IPS-15b (cell line): Measurements from ENCODE around the gene ARHGAP23.

Source experiments
- H3K27me3 ChIP-seq: one replicate; pipeline ENCODE4 v1.6.1; 2013; ENCODE audit warnings: low read length; ENCODE audit not compliant: control insufficient read depth, insufficient read depth
- H3K36me3 ChIP-seq: one replicate; pipeline ENCODE4 v1.6.1; 2013; ENCODE audit warnings: low read length; ENCODE audit not compliant: control insufficient read depth, insufficient read depth
- H3K4me1 ChIP-seq: one replicate; pipeline ENCODE4 v1.6.1; 2013; ENCODE audit warnings: mild to moderate bottlenecking, low read length; ENCODE audit not compliant: control insufficient read depth, insufficient read depth
- H3K4me3 ChIP-seq: one replicate; pipeline ENCODE4 v1.5.1; 2013; ENCODE audit warnings: low read depth, low read length
- H3K9ac ChIP-seq: one replicate; pipeline ENCODE4 v1.6.1; 2013; ENCODE audit warnings: low read depth, mild to moderate bottlenecking, low read length
- H3K9me3 ChIP-seq: one replicate; pipeline ENCODE4 v1.6.1; 2013; ENCODE audit warnings: mild to moderate bottlenecking, low read length; ENCODE audit not compliant: control insufficient read depth, insufficient read depth

The ARHGAP23 gene

GRCh38 chr17:38424297-38424972 is 3.8 kb upstream of the ARHGAP23 start:
- Histone ChIP-seq H3K9me3 (no peaks in the 10 kb centered on the region), H3K9ac (peak overlapping the region; percentile 37), H3K4me3 (no peak overlapping the region), H3K36me3 (no peaks in the 10 kb centered on the region), H3K4me1 (peaks cover 21% of the 10 kb centered on the region), H3K27me3 (peaks cover 11% of the 10 kb centered on the region)

- no peak overlapping the region for H3K9ac ChIP-seq
- no peaks in the 10 kb centered on the region for H3K9me3 ChIP-seq
- peaks cover 27% of the 10 kb centered on the region for H3K4me1 ChIP-seq
- H3K4me3 ChIP-seq, result no peak overlapping the region
- H3K36me3 ChIP-seq, result no peaks in the 10 kb centered on the region
- peaks cover 9% of the 10 kb centered on the region for H3K27me3 ChIP-seq
Measured at GRCh38 chr17:38425031-38425430, 3.2 kb upstream of the ARHGAP23 start.

- H3K27me3 ChIP-seq, result peaks cover 8% of the 10 kb centered on the region
- no peak overlapping the region for H3K9ac ChIP-seq
- H3K4me1 ChIP-seq, result peaks cover 29% of the 10 kb centered on the region
- no peaks in the 10 kb centered on the region for H3K9me3 ChIP-seq
- no peak overlapping the region for H3K4me3 ChIP-seq
- H3K36me3 ChIP-seq, result no peaks in the 10 kb centered on the region
Measured at GRCh38 chr17:38425744-38426143, 2.5 kb upstream of the ARHGAP23 start.

- H3K36me3 ChIP-seq, result no peaks in the 10 kb centered on the region
- no peak overlapping the region for H3K9ac ChIP-seq
- H3K27me3 ChIP-seq, result peaks cover 5% of the 10 kb centered on the region
- H3K9me3 ChIP-seq, result no peaks in the 10 kb centered on the region
- H3K4me1 ChIP-seq, result peaks cover 24% of the 10 kb centered on the region
- H3K4me3 ChIP-seq, result no peak overlapping the region
Measured at GRCh38 chr17:38426441-38426840, 1.8 kb upstream of the ARHGAP23 start.

GRCh38 chr17:38427160-38427949 is 909 bp upstream of the ARHGAP23 start:
- peaks cover 5% of the 10 kb centered on the region for H3K27me3 ChIP-seq
- peaks cover 19% of the 10 kb centered on the region for H3K4me1 ChIP-seq
- H3K36me3 ChIP-seq, result no peaks in the 10 kb centered on the region
- no peaks in the 10 kb centered on the region for H3K9me3 ChIP-seq
- H3K4me3 ChIP-seq, result peak overlapping the region; percentile 63
- no peak overlapping the region for H3K9ac ChIP-seq

GRCh38 chr17:38428643-38429371 is 543 bp downstream of the ARHGAP23 start:
- Histone ChIP-seq H3K9me3 (no peaks in the 10 kb centered on the region), H3K27me3 (peaks cover 5% of the 10 kb centered on the region), H3K4me3 (peak overlapping the region; percentile 65), H3K36me3 (no peaks in the 10 kb centered on the region), H3K9ac (no peak overlapping the region), H3K4me1 (peaks cover 19% of the 10 kb centered on the region)

GRCh38 chr17:38429476-38430100 is 1.3 kb downstream of the ARHGAP23 start:
- no peaks in the 10 kb centered on the region for H3K36me3 ChIP-seq
- peaks cover 16% of the 10 kb centered on the region for H3K4me1 ChIP-seq
- H3K4me3 ChIP-seq, result peak overlapping the region; percentile 65
- no peaks in the 10 kb centered on the region for H3K9me3 ChIP-seq
- H3K9ac ChIP-seq, result no peak overlapping the region
- peaks cover 5% of the 10 kb centered on the region for H3K27me3 ChIP-seq

- Histone ChIP-seq H3K4me1 (peaks cover 16% of the 10 kb centered on the region), H3K9me3 (no peaks in the 10 kb centered on the region), H3K27me3 (peaks cover 5% of the 10 kb centered on the region), H3K4me3 (peak overlapping the region; percentile 13), H3K9ac (no peak overlapping the region), H3K36me3 (no peaks in the 10 kb centered on the region)
Measured at GRCh38 chr17:38430316-38430715, 2.1 kb downstream of the ARHGAP23 start.

GRCh38 chr17:38430822-38431221 is 2.6 kb downstream of the ARHGAP23 start:
- H3K4me3 ChIP-seq, result no peak overlapping the region
- H3K4me1 ChIP-seq, result peaks cover 13% of the 10 kb centered on the region

GRCh38 chr17:38431346-38432145 is 3.3 kb downstream of the ARHGAP23 start:
- Histone ChIP-seq H3K9ac (no peak overlapping the region), H3K4me1 (peaks cover 11% of the 10 kb centered on the region), H3K36me3 (no peaks in the 10 kb centered on the region), H3K4me3 (no peak overlapping the region), H3K27me3 (peaks cover 5% of the 10 kb centered on the region), H3K9me3 (no peaks in the 10 kb centered on the region)

More at GRCh38 chr17:38430822-38431221, 2.6 kb downstream of the ARHGAP23 start:
- Histone ChIP-seq H3K9ac (no peak overlapping the region), H3K36me3 (no peaks in the 10 kb centered on the region), H3K9me3 (no peaks in the 10 kb centered on the region), H3K27me3 (peaks cover 5% of the 10 kb centered on the region)

GRCh38 chr17:38434178-38434665 is 6.0 kb downstream of the ARHGAP23 start:
- Histone ChIP-seq H3K9me3 (no peaks in the 10 kb centered on the region), H3K9ac (no peak overlapping the region), H3K27me3 (no peaks in the 10 kb centered on the region), H3K4me3 (no peak overlapping the region), H3K36me3 (peaks cover 3% of the 10 kb centered on the region), H3K4me1 (peaks cover 12% of the 10 kb centered on the region)
